ENCODE data around the gene HSD17B8.
A peak's percentile ranks its signal among the peaks of the same experiment; 100 is the strongest.

Gene HSD17B8

GRCh38 chr6:33171880-33172687 is 32.4 kb upstream of the HSD17B8 start:
- no peak for DNase-seq

GRCh38 chr6:33172688-33173534 is 31.5 kb upstream of the HSD17B8 start:
- no peak for DNase-seq

- DNase-seq: no peak
Observed at GRCh38 chr6:33173535-33174180, 30.8 kb upstream of the HSD17B8 start.

DNA sequence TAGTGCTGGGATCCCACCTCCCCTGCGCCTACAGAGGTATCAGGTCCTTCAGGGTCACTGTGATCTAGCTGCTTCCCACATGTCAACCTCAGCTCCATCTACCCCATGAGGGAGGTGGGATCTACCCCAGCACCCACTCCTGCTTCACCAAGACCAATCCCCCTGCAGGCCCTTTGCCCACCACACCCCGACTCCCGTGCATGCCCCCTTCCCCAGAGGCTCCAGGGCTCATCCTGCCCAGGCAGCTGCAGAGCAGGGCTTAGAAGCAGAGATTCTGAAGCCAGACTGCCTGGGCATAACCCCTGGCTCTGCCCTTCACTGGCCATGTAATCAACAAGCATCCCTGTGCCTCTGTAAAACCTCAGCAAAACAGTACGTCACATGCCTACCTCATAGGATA is 29.7 kb upstream of the HSD17B8 start:
- DNase-seq: no peak

DNA sequence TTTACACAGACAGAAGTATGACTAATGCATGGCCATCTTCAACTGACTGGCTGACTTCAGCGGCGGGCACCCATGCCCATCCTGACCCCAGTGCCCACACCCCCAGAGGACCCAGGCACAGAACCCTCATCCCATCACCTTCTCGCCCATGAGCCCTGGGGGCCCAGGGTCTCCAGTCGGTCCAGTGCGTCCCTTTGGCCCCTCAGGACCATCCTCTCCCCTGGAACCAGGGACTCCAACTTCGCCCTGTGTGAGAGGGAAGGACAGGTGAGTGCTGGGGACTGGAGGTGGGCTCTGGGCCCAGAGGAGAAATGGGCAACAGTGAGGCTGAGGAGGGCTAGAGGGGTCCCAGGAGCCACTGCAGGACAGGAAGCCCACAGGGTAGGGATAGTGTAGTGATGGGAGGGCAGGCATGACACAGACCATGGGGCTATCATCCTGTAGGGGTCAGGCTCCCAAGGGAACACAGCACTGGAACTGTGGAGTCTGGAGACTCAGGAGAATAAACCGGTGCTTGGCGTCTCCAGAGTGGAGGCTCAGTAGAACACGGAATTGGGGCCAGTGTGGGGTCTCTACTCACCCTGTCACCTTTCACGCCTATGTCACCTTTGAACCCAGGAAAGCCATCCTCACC is 28.9 kb upstream of the HSD17B8 start:
- DNase-seq: no peak

- DNase-seq: no peak
Observed at GRCh38 chr6:33176906-33177305, 27.5 kb upstream of the HSD17B8 start.

GRCh38 chr6:33177552-33178446 is 26.7 kb upstream of the HSD17B8 start:
- no peak for DNase-seq

- no peak for DNase-seq
Observed at GRCh38 chr6:33178755-33179475, 25.5 kb upstream of the HSD17B8 start.

DNA sequence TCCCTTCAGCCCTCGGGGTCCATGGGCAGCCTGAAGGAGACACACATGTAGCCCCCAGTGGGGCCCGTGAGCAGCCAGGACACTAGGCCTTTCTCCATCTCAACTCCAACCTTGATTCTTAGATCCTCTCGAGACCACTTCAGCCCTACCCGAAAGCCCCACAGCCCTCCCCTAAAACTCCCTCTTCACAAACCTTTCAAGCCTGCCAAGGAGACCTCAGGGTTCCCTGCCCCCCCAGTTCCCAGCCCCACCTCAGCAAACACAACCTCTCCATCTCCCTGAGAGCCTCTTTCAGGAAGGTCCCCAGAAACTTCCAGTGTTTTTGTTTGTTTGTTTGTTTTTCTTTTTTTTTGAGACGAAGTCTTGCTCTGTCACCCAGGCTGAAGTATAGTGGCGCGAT is 23.3 kb upstream of the HSD17B8 start:
- no peak for DNase-seq

GRCh38 chr6:33183071-33183683 is 21.3 kb upstream of the HSD17B8 start:
- DNase-seq: peak in 1 of 5 donors; percentile 59

DNA sequence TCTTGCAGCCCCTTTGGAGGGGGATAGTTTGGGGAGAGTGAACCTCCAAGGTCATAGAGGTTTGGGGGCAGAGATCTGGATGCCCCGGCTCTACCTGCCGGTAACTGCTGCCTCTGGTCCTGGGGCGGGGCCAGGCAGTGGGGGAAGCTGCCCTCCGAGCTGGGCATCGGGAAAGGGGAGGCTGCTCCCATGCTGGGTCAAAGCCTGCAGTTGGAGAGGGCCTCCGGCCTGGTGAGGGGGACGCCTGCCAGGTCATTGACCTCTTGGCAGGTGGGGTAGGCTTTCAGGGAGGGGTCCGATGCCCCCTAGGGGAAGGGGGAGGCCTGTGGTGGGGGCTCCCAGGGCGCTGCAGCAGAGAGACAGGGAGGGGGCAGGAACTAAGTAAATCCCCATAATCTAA is 19.3 kb upstream of the HSD17B8 start:
- DNase-seq: no peak

DNA sequence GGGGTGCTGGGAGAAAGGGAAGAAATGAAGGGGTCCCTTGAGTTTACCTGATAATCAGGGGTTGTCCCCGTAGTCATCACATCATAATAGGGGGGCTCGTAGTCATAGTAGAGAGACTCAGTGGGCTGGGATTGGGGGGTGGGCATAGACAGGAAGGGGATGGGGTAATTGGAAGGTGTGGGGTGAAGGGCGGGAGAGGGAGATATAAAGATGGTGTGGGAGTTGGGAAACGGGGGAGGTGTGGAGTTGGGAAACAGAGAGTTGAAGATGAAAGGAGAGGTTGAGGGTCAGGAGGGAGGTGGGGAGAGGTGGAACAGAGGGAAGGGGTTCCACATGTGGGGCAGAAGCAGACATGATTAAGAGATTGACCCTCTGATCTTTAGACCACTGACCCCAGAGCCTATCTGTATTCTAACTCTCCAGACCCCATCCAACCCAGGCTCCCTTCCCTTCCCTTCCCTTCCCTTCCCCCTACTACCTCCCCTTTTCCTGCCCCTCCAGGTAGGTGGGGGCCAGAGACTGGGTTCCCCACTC is 18.7 kb upstream of the HSD17B8 start:
- no peak for DNase-seq

DNA sequence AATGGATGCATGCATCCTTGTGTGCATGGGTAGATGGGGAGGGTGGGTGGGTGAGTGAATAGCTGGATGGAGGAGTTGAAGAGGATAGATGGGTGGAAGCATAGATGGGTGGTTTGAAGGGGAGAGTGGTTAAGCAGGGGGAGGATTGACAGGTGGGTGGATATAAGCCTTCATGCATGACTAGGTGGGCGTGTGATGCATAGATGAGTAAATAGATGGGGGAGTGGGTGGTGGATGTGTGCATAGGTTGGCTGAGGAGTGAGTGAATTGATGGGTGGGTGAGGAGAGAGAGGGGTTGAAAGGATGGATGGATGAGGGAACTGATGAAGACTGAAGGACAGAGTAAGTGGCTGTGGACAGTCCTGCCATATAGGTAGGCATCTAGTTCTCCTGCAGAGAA is 16.6 kb upstream of the HSD17B8 start:
- DNase-seq: no peak

- no peak for DNase-seq
Observed at GRCh38 chr6:33189164-33189563, 15.3 kb upstream of the HSD17B8 start.

- DNase-seq: no peak
Observed at GRCh38 chr6:33189625-33190448, 14.6 kb upstream of the HSD17B8 start.

GRCh38 chr6:33190504-33191107 is 13.8 kb upstream of the HSD17B8 start:
- DNase-seq: no peak

DNA sequence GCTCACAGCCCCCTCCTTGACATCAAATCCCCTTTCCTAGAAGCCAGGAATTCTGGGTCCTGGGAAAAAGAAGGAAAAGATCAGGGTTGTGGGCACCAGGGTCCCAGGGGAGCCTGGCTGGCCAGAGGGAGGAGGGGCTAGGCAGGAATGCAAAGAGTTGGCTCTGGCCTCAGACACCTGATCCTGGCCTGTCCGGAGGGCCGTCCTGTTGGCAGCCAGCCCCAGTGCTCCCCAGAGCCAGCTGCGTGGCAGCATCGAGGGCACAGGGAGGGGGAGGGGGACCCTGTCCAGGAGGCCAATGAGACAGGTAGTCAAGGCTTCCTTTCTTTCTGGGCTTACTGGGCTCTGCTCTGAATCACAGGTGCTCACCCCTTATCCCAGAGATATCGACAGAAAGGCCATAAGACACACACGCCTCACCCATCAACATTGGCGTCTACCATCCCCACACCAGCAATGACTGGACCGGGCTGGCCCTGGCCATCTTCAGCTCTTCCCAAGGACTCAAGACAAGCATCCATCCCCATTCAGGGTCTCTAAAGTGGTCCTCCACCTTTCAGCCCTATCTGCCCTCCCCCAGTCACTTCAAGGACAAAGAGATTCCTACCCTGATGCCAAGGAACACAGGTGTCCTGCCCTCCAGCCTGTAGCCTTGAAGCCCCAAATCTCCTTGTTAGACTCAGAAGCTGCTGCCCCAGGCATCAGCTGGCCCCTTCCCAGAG is 12.9 kb upstream of the HSD17B8 start:
- DNase-seq: no peak

DNA sequence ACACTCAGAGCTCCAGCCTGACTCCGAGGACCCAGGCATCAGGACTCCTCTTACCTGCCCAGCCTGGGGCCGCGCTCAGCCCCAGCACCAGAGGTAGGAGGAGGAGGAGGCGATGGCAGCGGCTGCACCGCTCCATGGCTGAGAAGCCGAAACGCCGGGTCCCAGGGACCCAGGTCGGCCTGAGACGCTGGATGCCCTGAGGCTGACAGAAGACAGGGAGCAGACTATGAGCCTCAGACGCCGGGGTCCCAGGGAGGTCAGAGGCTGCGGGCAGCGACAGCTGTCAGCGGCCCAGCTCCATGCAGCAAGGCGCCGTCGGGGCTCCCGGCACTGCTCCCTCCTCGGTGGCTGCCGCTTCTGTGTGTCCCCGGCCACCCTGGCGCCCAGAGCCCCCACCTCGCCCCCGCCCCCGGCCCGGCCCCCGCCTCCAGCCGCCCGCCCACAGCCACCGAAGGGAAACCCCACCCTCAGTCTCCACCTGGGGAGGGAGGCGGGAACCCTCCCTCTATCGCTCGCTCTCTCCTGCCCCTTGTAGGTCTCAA is 12.3 kb upstream of the HSD17B8 start, which contains the start of gene COL11A2:
Gene COL11A2 (minus strand): TSS at position 363 of the 542 bp plus-strand sequence. CDS start 227 bp downstream, at position 136.
- DNase-seq: peak in 2 of 5 donors; percentile 27 to 28
